ENCODE measurements around the gene P4HA1.
"Not testable (repeated sequence)": the region's sequence is repeated elsewhere in the genome, so short reads cannot be mapped to it uniquely, and the experiment has no call there.

P4HA1 gene

GRCh38 chr10:73043766-73044377 is 52.8 kb downstream of the P4HA1 start:
- DNase-seq (ENCODE audit: insufficient read length, low spot score) (no peak), FAIRE-seq (no peak)
- TF ChIP-seq CTCF (IDR thresholded peaks at IDR 0.05; ENCODE audit: insufficient read depth, missing control alignments), result no peak

- no peak for FAIRE-seq
- no peak for TF ChIP-seq CTCF (IDR thresholded peaks at IDR 0.05; ENCODE audit: insufficient read depth, missing control alignments)
- no peak for DNase-seq (ENCODE audit: insufficient read length, low spot score)
Observed at GRCh38 chr10:73043319-73043718, 53.3 kb downstream of the P4HA1 start.

- no peak for FAIRE-seq
- DNase-seq (ENCODE audit: insufficient read length, low spot score), result no peak
- no peak for TF ChIP-seq CTCF (IDR thresholded peaks at IDR 0.05; ENCODE audit: insufficient read depth, missing control alignments)
Observed at GRCh38 chr10:73042130-73042529, 54.5 kb downstream of the P4HA1 start.

GRCh38 chr10:73039635-73040034 is 57.0 kb downstream of the P4HA1 start:
- FAIRE-seq, result no peak
- TF ChIP-seq CTCF (IDR thresholded peaks at IDR 0.05; ENCODE audit: insufficient read depth, missing control alignments), result no peak
- DNase-seq (ENCODE audit: insufficient read length, low spot score), result no peak

- FAIRE-seq; DNase-seq (ENCODE audit: insufficient read length, low spot score): not testable (repeated sequence)
Observed at GRCh38 chr10:73036285-73036684, 60.4 kb downstream of the P4HA1 start.

- DNase-seq (ENCODE audit: insufficient read length, low spot score), result no peak
- no peak for TF ChIP-seq CTCF (IDR thresholded peaks at IDR 0.05; ENCODE audit: insufficient read depth, missing control alignments)
- FAIRE-seq, result no peak
Observed at GRCh38 chr10:73032536-73032935, 64.1 kb downstream of the P4HA1 start.

GRCh38 chr10:73026623-73027022 is 70.0 kb downstream of the P4HA1 start:
- FAIRE-seq; DNase-seq (ENCODE audit: insufficient read length, low spot score): not testable (repeated sequence)

GRCh38 chr10:73023455-73024070 is 73.1 kb downstream of the P4HA1 start:
- not testable (repeated sequence) for DNase-seq (ENCODE audit: insufficient read length, low spot score); FAIRE-seq

- not testable (repeated sequence) for FAIRE-seq; DNase-seq (ENCODE audit: insufficient read length, low spot score)
Observed at GRCh38 chr10:73022961-73023360, 73.7 kb downstream of the P4HA1 start.

- not testable (repeated sequence) for FAIRE-seq; DNase-seq (ENCODE audit: insufficient read length, low spot score)
Observed at GRCh38 chr10:73021538-73022164, 75.0 kb downstream of the P4HA1 start.
